H7 (cell line): Measurements from ENCODE around the gene CCDC88A. TPM values are rescaled to one million over a fixed set of nuclear protein-coding genes. Genes with fewer than 3 reads are reported as not detected.
"Not testable (repeated sequence)": the region's sequence is repeated elsewhere in the genome, so short reads cannot be mapped to it uniquely, and the experiment has no call there.

Source experiments
- DNase-seq: peaks from one replicate; pipeline ENCODE4 v3.0.0; 2012
- H3K27me3 ChIP-seq: 2 replicates; pipeline ENCODE4 v1.6.0; 2011; ENCODE audit warnings: mild to moderate bottlenecking, low read length; ENCODE audit not compliant: control insufficient read depth, insufficient read depth
- H3K36me3 ChIP-seq: replicated peaks from 2 replicates; pipeline ENCODE4 v1.5.1; 2011; ENCODE audit warnings: low read length; ENCODE audit not compliant: control insufficient read depth, insufficient read depth
- H3K4me3 ChIP-seq: 2 replicates; pipeline ENCODE4 v1.5.1; 2011; ENCODE audit warnings: low read depth, mild to moderate bottlenecking, control low read depth, low read length, moderate library complexity; ENCODE audit not compliant: insufficient read depth
- total RNA-seq: library from RNA; depleted of rRNA; stranded (reverse); fragments of >200 nt; shearing (Covaris generic); gene quantifications from 2 replicates; pipeline ENCODE4 v1.2.3, GENCODE V29; 2014

Gene CCDC88A
- total RNA-seq, 1 experiment from 2014 or later, result 55.6 TPM

GRCh38 chr2:55371376-55371775 is 48.3 kb downstream of the CCDC88A start:
- Histone ChIP-seq H3K36me3 (no peaks in the 10 kb centered on the region; the same call in 1 of the 2 replicates), H3K4me3 (no peak overlapping the region), H3K27me3 (no peaks in the 10 kb centered on the region)
- no peak for DNase-seq

DNA sequence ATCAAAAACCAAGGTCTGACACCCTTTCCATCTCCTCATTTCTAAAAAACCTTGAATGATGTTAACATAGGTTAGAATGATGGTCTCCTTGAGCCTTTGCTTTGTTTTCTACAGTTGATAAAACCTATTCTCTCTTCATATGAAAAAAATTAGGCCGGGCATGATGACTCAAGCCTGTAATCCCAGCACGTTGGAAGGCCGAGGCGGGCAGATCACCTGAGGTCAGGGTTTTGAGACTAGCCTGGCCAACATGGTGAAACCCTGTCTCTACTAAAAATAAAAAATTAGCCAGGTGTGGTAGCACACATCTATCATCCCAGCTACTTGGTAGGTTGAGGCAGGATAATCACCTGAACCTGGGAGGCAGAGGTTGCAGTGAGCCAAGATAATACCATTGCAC is 49.4 kb downstream of the CCDC88A start:
- no peak for DNase-seq
- H3K4me3 ChIP-seq, result no peak overlapping the region
- H3K27me3 ChIP-seq, result no peaks in the 10 kb centered on the region
- no peaks in the 10 kb centered on the region; the same call in 1 of the 2 replicates for H3K36me3 ChIP-seq

DNA sequence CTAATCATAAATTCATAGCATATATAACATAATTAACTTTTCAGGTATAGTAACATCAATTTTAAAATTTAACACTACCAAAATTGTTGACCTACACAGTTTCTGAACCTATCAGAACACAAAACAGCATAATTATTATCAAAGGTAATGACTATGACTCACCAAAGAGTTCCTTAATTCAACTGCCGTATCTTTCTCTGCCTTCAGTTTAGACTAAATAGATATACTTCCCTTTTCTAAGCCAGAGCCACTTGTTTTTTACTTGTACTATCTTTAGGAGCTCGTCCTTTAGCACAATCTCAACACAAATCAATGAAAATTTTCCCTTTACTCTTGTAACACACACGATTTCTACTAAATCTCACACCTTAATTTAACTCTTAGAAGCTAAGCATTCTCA is 54.4 kb downstream of the CCDC88A start:
- Histone ChIP-seq H3K27me3 (no peaks in the 10 kb centered on the region), H3K4me3 (no peak overlapping the region), H3K36me3 (no peaks in the 10 kb centered on the region)
- no peak for DNase-seq

DNA sequence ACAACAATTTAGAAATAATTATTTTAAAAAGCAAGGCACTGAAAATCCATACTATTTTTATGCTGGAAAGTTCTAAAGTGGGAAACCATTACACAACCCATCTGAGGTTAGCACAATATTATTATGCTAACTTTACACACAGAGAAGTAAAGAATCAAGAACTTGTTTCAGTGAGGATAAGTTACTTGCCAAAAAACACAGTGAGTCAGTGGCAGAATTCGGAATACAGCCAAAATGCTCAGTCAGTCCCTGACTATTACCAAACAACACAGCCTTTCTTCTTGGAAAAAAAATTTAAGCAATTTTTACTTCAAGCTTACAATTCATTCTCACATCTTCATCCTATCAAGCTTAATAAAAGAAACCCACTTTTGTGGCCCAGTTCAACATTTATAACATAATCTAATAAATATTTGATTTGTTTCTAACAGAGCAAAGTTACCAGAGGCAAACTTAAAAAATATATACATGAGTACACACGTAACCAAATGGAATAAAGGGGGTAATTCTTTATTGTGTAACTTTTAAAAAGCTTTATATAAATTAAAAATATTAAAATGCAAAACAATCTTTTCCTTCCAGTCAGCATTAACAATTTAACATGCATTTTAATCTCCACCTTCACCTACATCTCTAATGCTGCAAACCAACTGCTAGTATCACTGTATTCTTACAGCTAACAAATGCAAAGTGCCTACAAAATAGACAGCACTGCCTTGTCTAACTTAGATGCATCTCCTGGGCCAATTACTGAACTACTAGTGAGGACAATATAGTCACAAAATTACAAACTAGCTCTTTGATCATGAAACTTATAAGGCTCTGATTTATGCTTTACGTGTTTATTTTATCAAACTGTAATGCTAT is 55.2 kb downstream of the CCDC88A start:
- Histone ChIP-seq H3K27me3 (no peaks in the 10 kb centered on the region), H3K36me3 (no peaks in the 10 kb centered on the region), H3K4me3 (no peak overlapping the region)
- no peak for DNase-seq

DNA sequence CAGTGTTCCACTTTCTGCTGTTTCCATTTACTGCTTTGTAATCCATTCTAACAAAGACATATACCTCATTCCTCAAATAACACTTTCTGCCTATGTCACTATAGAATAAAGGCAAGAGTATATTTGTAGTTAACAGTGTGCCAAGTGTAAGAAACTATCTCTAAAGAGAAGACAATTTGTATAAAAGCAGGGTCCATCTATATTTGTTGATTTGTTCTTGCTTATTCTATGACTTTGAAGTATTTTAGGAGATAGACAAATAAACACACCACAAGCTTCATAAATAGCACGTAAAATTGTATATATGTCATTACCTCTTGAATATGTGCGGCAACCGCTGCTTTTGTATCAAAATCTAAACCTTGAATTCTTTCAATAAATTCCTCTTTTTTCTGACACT is 56.0 kb downstream of the CCDC88A start:
- no peaks in the 10 kb centered on the region for H3K27me3 ChIP-seq
- H3K36me3 ChIP-seq, result no peaks in the 10 kb centered on the region
- DNase-seq, result no peak
- H3K4me3 ChIP-seq, result no peak overlapping the region

DNA sequence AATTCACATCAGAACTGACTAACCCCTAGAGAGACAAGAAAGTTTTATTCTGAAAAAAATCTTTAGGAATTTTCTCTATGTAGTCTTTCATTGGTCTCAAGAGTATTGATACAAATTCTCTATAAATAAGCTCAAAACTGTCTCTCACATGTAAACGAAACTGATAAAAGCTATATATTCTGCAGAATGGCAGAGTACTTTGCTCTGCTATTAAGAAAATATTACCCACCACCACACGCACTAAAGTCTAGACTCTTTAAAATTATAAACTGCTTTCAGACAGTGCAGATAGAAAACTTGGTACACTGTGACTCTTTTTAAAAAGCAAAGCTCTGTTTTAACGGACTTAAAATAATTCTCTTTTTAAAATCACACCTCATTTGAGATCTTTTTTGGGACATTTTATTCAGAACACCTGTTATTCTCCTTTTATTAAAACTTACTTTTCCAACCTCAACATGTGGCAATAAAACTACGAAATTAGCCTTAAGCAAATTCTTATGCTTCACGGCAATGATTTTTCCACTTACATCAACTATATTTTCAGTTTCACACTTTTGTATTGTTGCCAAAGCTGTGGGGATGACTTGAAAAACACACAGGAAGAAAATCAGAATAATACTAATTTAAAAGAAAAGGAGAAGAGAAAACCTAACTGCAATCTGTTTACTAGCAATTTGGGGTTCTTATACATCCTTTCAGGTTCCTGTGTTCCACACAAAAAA is 58.0 kb downstream of the CCDC88A start:
- Histone ChIP-seq H3K27me3 (no peaks in the 10 kb centered on the region), H3K4me3 (no peak overlapping the region), H3K36me3 (no peaks in the 10 kb centered on the region)
- DNase-seq, result no peak

DNA sequence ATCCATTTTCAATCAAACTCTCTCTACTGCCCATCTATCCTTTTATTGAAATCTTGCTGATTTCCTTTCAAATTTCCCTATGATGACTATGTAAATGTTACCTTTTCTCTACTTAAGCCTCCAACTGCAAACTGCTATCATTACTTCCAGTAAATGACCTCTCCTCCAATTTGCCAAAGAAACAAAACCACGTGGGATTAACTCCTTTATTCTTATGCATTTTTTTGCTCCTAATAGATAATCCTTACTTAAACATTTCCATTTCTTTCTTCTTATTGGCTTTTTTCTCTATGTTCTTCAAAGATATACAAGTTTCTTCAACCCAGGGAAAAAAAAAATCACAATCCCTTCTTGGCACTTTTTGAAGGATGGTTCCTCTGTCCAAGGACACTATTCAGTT is 61.2 kb downstream of the CCDC88A start:
- no peak for DNase-seq
- no peak overlapping the region for H3K4me3 ChIP-seq
- no peaks in the 10 kb centered on the region for H3K27me3 ChIP-seq
- peaks cover 1% of the 10 kb centered on the region for H3K36me3 ChIP-seq

DNA sequence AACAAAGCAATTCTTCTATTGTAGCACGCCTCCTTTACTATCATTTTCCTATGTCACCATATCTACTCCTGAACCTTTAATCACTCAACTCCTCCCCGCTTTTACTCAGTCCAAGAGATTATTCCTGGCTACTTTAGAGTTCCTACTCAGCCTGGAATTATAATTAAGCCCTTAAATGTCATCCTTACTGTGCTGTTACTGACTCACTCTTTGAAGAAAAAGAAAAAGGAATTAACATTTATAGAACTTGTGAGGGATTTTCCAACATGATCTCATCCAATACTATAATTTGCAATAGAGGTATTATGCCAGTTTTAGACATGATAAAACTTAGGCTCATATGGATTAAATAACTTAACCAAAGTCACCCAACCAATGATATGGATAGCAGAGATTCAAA is 61.7 kb downstream of the CCDC88A start:
- H3K27me3 ChIP-seq, result no peaks in the 10 kb centered on the region
- no peak overlapping the region for H3K4me3 ChIP-seq
- no peak for DNase-seq
- H3K36me3 ChIP-seq, result peaks cover 1% of the 10 kb centered on the region

DNA sequence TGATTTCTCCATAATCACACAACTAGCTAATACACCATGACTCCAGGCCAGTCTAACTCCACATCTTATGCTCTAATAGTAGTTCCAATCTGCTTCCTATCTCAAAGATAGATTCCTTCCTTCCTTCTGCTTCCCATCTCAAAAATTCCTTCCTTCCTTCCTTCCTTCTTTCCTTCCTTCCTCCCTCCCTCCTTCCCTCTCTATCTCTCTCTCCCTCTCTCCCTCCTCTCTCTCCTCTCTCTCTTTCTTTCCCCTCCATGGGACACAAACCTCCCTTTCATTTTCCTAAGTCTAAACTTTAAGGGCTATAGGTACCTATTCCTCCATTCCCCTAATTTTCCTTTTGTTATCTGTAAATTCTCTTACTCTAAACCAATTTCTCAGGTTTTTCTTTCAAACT is 62.5 kb downstream of the CCDC88A start:
- Histone ChIP-seq H3K27me3 (no peaks in the 10 kb centered on the region), H3K4me3 (no peak overlapping the region), H3K36me3 (peaks cover 1% of the 10 kb centered on the region)
- no peak for DNase-seq

DNA sequence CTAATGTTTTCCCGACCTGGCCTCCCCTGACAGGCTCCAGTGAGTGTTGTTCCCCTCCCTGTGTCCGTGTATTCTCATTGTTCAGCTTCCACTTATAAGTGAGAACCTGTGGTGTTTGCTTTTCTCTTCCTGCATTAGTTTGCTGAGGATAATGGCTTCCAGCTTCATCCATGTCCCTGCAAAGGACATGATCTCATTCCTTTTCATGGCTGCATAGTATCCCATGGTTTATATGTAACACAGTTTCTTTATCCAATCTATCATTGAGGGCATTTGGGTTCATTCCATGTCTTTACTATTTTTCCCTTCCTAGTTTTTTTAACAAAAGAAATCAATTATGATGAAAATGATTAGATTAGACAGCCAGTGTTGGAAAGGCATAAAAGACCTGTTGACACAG is 63.5 kb downstream of the CCDC88A start:
- not testable (repeated sequence) for H3K27me3 ChIP-seq, DNase-seq, H3K36me3 ChIP-seq, H3K4me3 ChIP-seq

GRCh38 chr2:55355451-55355850 is 64.2 kb downstream of the CCDC88A start:
- Histone ChIP-seq H3K27me3 (no peaks in the 10 kb centered on the region), H3K36me3 (peaks cover 3% of the 10 kb centered on the region), H3K4me3 (no peak overlapping the region)
- DNase-seq, result no peak

DNA sequence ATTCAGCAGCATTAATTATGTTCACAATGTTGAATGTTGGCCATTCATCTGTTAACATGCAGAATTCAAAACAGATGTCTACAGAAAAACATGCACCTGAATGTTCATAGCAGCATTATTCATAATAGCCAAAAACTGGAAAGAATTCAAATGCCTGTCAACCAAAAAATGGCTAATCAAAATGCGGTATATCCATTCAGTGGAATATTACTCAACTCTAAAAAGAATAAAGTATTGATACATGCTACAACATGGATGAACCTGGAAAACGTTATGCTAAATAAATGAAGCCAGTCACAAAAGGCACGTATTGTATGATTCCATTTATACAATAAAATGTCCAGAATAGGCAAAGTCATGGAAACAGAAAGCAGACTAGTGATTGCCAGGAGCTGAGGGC is 68.0 kb downstream of the CCDC88A start:
- Histone ChIP-seq H3K4me3 (no peak overlapping the region), H3K36me3 (peaks cover 4% of the 10 kb centered on the region), H3K27me3 (no peaks in the 10 kb centered on the region)
- DNase-seq, result no peak

DNA sequence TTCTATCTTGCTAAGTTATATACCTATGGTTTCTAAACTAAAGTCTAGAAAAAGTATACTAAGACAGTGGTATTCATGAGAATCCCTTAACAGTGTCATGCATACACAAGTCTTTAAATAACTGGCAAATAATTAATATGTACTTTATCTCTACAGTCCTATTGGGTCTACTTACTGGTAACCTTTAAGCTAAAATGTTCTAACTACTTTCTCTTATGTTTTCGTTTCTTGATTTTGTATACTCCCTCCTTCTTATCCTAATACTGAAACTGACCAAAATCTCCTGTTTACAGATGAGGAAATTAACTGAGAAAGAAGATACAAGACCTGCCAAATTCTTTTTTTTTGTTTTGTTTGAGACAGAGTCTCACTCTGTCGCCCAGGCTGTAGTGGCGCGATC is 74.6 kb downstream of the CCDC88A start:
- no peak for DNase-seq
- no peak overlapping the region for H3K4me3 ChIP-seq
- no peaks in the 10 kb centered on the region for H3K27me3 ChIP-seq
- peaks cover 4% of the 10 kb centered on the region; the same call in 1 of the 2 replicates for H3K36me3 ChIP-seq

- DNase-seq, result no peak
- peaks cover 2% of the 10 kb centered on the region for H3K36me3 ChIP-seq
- no peak overlapping the region for H3K4me3 ChIP-seq
- no peaks in the 10 kb centered on the region for H3K27me3 ChIP-seq
These were observed 81.4 kb downstream of the CCDC88A start for GRCh38 chr2:55338268-55338667.

GRCh38 chr2:55334728-55335127 is 84.9 kb downstream of the CCDC88A start:
- Histone ChIP-seq H3K27me3 (no peaks in the 10 kb centered on the region), H3K4me3 (no peak overlapping the region), H3K36me3 (no peaks in the 10 kb centered on the region; the same call in none of the 2 replicates)
- DNase-seq, result no peak
